HG02970 (cell line): ENCODE results near the gene NTRK3.

ENCODE experiments used
- ATAC-seq: cut with Tn5 transposase; IDR thresholded peaks from one replicate; pipeline ENCODE4 v1.9.1; 2021; ENCODE audit warnings: mild to moderate bottlenecking, moderate library complexity, moderate number of reproducible peaks; ENCODE audit not compliant: unreplicated experiment, low FRiP score

The NTRK3 gene

DNA sequence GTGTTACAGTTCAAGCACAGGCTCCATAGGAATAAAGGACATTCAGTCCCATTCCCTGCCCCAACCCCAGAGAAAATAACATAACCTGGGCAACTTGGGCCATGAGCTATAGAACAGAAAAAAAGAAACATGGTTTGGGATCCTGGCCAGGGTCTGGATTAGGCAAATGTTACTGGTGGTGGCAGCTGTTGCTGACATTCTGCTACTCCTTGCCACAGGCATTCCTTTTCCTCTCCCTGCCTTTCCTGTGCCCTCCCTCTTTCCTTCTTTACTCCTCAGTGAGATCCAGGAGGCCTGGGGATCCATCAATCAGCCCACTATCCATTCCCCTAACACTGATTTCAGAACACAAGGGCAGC, 129.1 kb downstream of the NTRK3 start:
- no peak for ATAC-seq

DNA sequence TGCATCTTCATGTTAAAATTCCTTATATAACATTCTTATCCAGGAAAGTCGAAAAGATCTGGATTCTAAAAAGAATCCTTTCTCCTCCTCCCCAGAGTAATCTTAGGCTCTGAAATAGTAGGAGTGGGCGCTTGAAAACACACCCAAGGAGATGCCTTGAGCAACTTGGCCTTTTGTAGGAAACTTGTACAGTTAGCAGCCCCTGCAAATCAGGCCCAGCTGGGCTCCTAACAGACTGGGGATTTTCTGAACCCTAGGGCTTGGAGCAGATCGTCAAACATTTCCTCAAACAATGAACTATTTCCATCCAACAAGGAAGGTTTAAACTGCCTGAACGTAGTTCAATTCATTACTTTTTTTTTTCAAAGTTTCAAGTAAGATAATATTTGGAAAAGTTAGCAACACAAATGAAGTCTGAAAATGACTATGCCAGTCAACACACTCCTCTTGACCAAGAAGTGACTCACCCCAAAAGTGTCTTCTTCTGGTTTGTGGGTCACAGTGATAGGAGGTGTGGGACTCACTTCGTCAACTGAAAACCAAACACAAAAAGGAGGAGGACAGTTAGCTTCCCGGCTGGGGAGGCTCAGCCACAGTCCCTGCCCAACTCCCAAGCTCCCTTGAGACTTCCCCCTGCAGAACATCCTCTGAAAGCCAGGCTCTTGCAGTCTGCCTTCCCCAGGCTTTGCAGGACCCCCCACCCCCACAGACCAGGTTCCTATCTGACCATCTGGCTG, 129.7 kb downstream of the NTRK3 start:
- no peak for ATAC-seq

DNA sequence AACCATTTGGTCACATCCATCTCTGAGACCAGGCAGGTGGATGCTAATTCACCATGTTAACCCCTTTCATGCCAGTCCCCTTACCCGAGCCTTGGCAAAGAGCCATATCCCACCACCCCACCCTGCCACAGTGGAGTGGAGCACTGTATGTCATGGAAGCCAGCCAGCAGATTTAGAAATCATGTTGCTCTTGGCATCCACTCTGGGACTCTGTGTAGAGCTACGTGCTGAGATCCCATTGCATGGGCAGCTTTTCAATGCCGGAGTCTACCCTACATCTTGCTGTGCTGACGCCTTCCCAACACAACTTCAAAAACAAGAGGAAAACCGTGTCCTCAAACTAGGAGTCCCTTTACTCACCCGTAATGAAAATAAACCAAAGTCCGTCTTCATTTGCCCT, 131.0 kb downstream of the NTRK3 start:
- ATAC-seq, result no peak

DNA sequence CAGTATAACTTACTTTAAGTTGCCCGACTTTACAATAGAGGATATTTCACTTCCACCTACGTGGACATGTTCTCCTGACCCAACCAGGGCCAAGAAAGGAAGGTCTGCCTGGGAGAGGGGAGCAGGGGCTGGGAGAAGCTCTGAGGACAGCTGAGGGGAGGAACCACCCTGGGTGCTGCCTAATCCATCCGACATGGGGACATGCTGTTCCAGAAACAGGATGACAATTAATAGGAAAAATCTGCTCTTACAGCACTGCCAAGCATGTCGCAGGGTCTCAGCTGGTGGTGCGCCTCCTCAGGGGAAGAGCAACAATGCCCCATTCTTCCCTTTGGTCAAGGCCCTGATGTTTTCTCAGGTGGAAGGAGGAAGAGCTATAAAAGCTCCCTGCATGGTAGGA, 132.3 kb downstream of the NTRK3 start:
- no peak for ATAC-seq

DNA sequence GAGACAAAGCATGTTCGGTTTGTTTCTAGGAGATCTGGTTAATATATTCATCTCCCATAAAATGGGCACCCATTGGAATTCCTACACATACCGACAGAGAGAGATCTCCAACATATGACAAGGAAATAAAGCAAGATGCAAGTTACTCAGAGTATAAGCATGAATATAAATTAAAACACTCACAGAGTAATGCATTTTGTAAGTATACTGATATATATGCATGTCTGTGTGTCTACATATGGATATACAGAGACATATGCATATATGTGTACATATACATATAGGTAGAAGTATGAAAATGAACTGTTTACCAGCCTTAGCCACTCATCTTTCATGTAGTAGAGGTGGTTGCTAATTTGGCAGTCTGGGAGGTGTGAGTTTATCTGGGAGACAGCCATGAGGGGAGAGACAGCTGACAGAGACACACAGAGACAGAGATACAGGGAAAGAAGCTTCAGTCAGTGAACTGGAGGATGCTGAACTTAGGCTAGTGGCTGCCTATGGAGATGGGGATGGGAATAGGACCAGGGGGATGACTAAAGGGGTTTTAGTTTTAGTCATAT, 134.5 kb downstream of the NTRK3 start:
- ATAC-seq, result no peak

DNA sequence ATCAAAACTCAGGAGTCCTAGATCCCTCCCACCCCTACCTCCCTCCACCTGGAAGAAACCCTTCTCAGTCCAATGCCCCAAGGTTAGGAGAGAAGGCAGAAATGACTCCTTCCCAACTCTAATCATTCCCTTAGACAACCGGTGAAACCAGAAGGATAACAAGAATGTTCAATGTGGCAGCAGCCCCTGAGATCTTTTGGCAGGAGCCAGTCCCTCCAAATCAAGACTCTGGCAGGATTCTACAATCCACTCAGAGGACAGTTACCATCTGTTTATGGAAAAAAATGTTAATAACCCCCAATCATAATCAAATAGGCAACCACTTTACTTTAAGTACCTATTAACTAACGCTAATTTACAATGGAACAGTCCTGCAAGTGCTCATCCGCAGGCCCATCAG, 136.5 kb downstream of the NTRK3 start:
- no peak for ATAC-seq

DNA sequence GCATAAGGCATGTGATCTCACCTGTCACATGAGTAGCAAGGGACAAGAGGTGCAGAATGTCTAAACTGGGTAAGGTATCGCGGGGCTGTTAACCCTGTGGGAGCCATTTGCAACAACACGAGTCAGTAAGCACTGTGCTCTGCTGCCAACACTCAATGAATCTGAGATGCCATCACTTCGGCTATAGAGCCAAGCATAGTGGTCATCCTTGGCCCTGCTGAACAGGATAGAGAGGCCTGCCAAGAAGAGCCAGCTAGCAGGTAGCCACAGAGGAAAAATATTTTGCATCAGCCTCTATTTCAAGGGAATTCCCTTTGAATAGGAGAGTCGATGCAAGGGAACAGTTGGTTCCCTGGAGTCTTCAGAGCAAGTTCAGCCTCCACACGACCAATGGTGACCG, 137.8 kb downstream of the NTRK3 start:
- no peak for ATAC-seq

DNA sequence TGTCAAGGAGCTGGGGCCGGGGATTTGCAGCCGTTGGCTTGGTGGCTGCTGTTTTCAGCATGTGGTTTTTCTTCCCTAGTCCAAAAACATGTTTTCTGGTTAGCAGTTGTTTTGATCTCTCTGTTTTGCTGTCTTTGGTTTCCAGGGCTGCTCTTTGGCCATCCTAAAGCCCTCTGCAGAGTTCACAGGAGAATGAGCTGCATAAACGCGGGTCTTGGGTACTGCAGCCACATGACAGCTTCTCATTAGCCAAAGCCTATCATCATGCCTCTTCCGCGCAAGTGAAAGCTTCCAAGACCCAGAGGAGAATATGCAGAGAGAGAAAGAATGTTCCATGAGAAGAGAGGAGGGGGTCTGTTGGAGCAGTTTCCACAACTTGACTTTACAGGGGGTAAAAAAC, 138.5 kb downstream of the NTRK3 start:
- no peak for ATAC-seq

DNA sequence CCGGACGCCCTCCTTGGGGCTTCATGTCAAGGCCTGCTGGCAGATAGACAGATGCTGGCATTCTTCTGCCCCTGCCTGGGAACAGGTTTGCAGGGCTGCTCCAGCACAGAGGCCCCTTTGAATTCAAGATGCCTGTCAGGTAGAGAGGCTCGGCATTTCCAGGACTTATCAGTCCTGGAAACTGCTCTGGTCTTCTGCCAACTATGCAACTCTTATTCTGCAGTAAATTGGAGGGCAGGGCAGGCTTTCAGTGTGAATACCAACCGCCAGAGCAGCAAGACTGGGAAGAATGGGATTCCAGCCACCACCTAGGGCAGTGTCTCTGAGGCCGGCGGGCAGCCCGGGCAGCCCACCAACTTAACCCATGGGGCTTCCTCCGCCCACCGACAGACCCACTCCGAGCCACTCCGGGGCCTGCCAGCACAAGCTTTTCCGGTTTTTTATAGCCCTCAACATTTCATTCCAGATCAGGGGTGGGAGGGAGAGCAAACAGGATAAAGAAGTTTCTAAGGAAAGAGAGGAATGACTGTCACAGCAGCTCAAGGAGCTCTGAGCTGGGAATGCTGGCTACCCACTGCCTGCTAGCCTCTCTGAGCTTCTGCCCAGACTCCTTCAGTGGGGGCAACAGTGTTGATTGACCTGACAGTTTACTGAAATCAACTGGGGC, 140.9 kb downstream of the NTRK3 start:
- no peak for ATAC-seq

DNA sequence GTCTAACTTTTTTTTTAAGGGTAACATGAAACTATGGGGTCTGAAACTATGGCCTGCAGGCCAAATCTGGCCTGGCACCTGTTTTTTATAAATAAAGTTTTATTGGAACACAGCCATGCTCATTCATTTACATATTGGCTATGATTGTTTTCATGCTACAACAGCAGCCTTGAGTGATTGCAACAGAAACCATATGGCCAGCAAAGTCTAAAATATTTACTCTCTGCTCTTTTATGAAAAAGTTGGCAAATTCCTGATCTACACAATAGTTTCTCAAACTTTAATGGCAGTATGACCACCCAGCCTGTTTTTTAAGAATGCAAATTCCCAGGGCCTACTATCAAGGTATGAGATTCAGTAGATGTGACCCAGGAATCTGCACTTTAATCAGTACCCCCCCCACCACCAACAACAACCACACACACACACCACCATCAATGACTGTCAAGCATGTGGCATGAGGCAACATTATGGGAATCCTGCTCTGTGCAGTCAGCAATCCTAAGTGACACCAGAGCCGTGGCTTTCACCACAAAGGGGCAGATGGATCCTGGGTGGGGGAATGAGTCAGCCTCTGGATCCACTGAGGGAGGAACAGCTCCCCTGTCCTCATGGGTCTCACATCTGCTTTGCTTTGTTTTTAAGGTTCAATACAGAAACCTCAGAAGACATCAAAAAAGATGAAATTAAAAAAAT, 142.8 kb downstream of the NTRK3 start:
- no peak for ATAC-seq

DNA sequence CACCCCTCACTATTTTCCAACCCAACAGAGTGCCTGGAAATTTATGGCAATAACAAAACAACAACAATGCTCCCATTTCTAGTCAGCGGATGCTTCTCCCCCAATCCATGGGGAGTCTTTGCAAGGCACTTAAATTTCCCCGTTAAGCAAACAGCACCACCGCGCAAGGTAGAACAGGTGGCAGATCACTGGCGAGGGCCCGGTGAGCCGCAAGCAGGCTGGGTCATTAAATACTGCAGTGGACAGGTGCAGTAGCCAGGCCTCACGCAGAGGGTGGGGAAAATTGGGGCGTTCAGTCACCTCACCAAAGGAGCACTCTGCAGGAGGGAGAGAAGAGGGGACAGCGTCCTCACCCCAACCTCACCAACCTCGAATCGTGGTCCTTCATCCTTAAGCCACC, 147.5 kb downstream of the NTRK3 start:
- ATAC-seq, result no peak

DNA sequence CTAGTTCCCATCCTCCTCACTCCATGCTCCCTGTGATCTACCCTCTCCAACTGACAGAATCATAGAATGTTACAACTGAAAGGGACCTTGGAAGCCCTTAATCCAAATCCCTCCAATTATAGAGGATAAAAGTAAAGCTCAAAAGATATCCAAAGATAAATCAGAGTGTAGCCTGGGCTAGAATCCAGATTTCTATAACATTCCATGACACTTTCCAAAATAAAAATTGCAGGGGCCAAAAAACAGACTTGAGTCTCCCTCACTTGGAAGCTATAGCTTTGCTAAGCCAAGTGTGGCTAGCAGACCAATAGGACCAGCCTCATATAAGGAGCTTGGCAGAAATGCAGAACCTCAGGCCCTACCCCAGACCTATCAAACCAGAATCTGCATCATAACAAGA, 148.1 kb downstream of the NTRK3 start:
- no peak for ATAC-seq

DNA sequence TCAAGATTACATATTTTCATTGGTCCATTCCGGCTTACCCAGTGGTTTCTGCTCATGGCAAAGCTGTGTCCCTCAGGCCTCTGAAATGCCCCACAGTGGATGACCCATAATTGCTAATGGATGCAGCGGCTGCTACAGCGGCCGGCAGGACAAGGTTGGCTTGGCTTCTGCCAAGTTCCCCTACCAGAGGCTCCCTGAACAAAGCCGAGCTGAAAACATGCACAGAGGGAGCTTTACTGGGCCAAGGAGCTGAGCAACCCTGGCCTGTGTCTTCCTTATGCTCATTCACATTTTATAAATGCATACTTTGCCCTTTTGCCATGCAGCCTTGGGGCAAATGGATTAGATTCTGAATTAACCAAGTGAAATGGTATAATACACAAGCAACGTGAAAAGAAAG, 150.5 kb downstream of the NTRK3 start:
- ATAC-seq, result no peak

DNA sequence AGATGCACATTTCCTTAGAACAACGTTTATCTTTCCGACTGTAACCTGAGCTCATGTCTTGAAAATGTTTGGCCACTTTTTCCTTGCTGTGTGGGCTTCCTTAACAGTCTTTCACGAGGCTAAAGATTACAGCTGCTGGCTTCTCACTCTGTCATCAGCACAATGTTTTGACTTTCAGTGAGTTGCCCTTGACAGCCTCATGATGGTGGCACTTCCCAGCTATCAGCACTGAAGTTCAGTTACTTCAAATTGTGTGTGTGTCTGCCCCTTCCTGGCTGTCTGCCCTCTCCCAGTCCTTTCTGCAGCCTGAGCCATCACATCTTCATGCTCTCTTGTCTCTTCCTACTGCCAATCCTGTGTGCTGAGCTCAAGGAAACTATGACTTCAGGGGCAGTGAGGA, 152.2 kb downstream of the NTRK3 start:
- ATAC-seq, result no peak

DNA sequence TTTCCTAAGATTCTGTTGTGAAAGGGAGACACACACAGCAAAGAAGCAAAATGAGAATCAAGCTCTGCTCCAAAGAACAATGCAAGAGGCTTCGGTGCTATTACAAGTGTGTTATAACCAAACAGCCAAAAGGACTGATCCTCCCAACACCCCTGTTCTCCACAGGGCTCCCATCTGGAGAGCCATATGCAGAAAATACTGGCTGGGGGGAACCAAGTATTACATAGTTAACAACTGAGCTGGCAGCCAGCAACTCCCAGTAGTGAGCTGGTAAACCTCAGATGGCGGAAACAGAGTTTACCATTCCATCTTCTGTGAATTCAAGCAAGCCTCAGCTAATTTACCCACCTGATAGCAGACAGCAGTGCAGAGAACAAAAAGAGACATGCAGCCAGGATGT, 156.4 kb downstream of the NTRK3 start:
- no peak for ATAC-seq

DNA sequence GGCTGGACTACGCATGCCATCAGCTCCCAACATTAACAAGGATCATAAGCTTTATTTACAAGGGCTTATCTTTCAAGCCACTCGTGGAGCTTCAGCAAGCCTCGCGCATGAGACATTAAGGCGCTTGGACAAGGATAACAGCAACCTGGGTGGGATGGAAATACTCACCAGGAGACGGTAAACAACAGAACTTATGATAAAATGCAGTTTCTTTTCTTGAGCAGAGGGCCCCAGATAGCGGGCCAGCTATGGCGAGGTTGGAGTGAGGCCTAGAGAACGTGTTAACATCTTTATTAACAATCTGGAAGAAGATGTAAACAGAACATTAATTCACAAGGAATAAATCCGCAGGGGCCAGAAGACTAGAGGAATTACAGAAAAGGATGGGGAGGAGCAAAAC, 158.2 kb downstream of the NTRK3 start:
- ATAC-seq, result no peak

DNA sequence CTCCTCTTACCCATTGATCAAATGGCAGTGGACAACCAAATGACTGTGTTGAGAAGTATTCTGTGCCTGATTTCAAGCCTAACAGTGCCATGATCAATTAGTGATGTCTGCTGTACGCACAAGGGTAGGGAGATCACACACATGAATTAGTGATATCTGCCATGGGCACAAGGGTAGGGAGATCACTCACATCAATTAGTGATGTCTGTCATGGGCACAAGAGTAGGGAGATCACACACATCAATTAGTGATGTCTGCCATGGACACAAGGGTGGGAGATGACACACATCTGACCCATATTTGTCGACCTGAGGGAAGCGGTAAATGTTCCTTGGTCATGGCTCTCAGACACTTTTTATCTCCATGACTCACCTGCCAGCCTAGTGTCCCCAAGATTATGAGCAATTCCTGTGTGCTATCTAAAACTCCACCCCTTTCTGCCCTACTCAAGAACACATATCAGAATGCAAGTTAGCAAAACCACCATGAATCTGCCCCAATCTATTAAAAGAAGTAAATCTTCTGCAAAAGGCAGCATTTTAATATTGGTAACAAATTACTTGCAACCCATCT, 165.0 kb downstream of the NTRK3 start:
- no peak for ATAC-seq

DNA sequence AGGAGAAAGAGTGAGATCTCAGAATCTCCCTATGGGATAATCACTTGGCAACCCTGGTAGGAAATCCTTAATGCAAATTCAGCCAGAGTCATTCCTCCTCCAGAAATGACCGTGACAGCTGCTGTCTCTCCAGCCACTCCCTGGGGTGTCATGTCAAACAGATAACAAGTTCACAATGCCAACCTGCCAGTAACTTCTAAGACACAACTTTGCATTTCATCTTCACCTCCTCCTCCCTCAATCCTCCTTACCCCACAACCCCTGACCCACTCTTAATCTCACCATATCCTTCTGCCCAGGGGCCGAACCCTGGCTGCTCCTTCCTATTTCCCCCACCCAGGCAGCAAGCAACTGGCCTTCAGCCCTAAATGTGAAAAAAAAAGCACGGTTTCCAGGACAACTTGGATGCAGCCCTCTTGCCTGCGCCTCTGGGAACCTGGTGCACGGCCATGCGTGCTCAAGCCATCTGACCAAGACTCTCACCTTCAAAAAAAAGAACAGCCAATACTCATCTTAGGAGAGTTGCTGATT, 166.0 kb downstream of the NTRK3 start:
- no peak for ATAC-seq

DNA sequence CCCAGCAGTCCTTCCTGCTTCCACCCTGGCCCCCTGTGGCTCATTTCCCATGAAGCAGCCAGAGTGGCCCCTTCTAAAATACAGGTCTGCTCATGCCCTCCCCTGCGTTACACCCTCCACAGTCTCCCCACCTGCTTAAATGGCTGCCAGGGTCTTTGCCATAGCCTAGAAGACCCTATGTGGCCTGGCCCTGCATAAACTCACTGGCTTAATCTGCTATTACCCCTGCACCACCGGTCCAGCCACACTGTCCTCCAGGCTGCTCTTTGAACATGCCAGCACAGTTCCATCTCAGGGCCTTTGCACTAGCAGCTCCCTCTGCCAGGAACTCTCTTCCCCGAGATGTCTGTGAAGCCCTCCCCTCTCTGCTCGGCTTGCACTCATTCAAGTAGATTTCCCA, 166.8 kb downstream of the NTRK3 start:
- ATAC-seq, result no peak

DNA sequence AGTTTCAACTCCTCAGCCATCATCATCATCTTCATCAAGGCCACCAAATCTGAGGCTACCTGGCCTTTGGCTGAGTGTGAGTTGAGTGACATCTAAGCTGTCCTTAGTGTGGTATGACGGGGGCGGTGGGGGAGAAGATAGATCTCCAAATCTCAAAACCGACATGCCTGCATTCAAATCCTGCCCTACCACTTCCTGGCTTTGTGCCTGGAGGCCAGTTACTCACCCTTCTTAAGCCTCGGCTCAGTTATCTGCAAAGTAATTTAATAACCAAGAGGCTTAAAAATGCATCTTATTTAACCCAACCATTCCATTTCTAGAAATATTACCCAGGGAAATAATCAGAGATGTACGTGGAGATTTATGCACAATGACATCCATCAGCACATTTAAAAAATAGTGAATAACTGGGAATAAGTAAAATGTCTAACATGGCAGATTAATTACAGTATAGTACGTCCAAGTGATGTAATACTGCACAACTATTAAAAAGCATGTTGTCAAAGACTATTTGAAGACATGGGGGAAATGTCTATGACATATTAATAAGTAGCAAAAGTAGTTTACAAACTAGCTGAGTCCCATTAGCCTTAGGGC, 167.4 kb downstream of the NTRK3 start:
- ATAC-seq, result no peak
